Mesendoderm (in vitro differentiated cells): ENCODE measurements around the gene FKBP10.

ENCODE experiments used
- DNase-seq: peaks from one replicate; pipeline ENCODE4 v3.0.0; 2013
- H2AK5ac ChIP-seq: 2 replicates; pipeline ENCODE4 v1.6.1; 2013; ENCODE audit warnings: low read length, inconsistent platforms
- H2BK120ac ChIP-seq: 2 replicates; pipeline ENCODE4 v1.6.1; 2013; ENCODE audit warnings: low read depth, mild to moderate bottlenecking, low read length, moderate library complexity, mixed read lengths
- H2BK15ac ChIP-seq: replicated peaks from 2 replicates; pipeline ENCODE4 v1.6.1; 2013; ENCODE audit warnings: low read depth, mild to moderate bottlenecking, moderate library complexity
- H2BK5ac ChIP-seq: 2 replicates; pipeline ENCODE4 v1.6.1; 2013; ENCODE audit warnings: low read length, inconsistent platforms
- H3K18ac ChIP-seq: 2 replicates; pipeline ENCODE4 v1.6.1; 2013; ENCODE audit warnings: mild to moderate bottlenecking, low read length, mixed read lengths
- H3K23ac ChIP-seq: one replicate; pipeline ENCODE4 v1.6.1; 2013; ENCODE audit warnings: low read length
- H3K27ac ChIP-seq: 2 replicates; pipeline ENCODE4 v1.5.1; 2013; ENCODE audit warnings: low read depth, mild to moderate bottlenecking, inconsistent platforms, low read length, moderate library complexity
- H3K27me3 ChIP-seq: 2 replicates; pipeline ENCODE4 v1.6.1; 2013; ENCODE audit warnings: low read length, control low read depth, mild to moderate bottlenecking, inconsistent platforms; ENCODE audit not compliant: insufficient read depth, poor library complexity
- H3K36me3 ChIP-seq: 2 replicates; pipeline ENCODE4 v1.6.1; 2013; ENCODE audit warnings: low read length, inconsistent platforms; ENCODE audit not compliant: control insufficient read depth, insufficient read depth
- H3K4ac ChIP-seq: one replicate; pipeline ENCODE4 v1.6.1; 2013; ENCODE audit warnings: low read depth, mild to moderate bottlenecking, low read length, moderate library complexity
- H3K4me1 ChIP-seq: 2 replicates; pipeline ENCODE4 v1.6.1; 2013; ENCODE audit warnings: low read depth, low read length, inconsistent platforms; ENCODE audit not compliant: control insufficient read depth
- H3K4me2 ChIP-seq: 2 replicates; pipeline ENCODE4 v1.6.1; 2013; ENCODE audit warnings: low read length
- H3K4me3 ChIP-seq: 2 replicates; pipeline ENCODE4 v1.5.1; 2013; ENCODE audit warnings: mild to moderate bottlenecking, low read length
- H3K56ac ChIP-seq: one replicate; pipeline ENCODE4 v1.6.1; 2013; ENCODE audit warnings: low read length
- H3K79me1 ChIP-seq: 2 replicates; pipeline ENCODE4 v1.6.1; 2013; ENCODE audit warnings: low read length, inconsistent platforms
- H3K79me2 ChIP-seq: 2 replicates; pipeline ENCODE4 v1.6.1; 2013; ENCODE audit warnings: mild to moderate bottlenecking, low read length; ENCODE audit not compliant: control insufficient read depth, insufficient read depth
- H3K9ac ChIP-seq: 2 replicates; pipeline ENCODE4 v1.6.1; 2013; ENCODE audit warnings: low read length, inconsistent platforms
- H4K5ac ChIP-seq: one replicate; pipeline ENCODE4 v1.6.1; 2013; ENCODE audit warnings: low read length
- H4K8ac ChIP-seq: one replicate; pipeline ENCODE4 v1.6.1; 2013; ENCODE audit warnings: low read depth, mild to moderate bottlenecking, control low read depth, low read length, moderate library complexity
- WGBS: extraction: QIAGEN DNeasy Blood & Tissue Kit; methylation state at CpG from one replicate; pipeline ENCODE4 v1.1.7; 2013; ENCODE audit warnings: low lambda C conversion rate, missing lambda C conversion rate; ENCODE audit not compliant: insufficient coverage; ENCODE audit errors: extremely low coverage; 5-methylcytosine and 5-hydroxymethylcytosine counted together

Gene FKBP10

DNA sequence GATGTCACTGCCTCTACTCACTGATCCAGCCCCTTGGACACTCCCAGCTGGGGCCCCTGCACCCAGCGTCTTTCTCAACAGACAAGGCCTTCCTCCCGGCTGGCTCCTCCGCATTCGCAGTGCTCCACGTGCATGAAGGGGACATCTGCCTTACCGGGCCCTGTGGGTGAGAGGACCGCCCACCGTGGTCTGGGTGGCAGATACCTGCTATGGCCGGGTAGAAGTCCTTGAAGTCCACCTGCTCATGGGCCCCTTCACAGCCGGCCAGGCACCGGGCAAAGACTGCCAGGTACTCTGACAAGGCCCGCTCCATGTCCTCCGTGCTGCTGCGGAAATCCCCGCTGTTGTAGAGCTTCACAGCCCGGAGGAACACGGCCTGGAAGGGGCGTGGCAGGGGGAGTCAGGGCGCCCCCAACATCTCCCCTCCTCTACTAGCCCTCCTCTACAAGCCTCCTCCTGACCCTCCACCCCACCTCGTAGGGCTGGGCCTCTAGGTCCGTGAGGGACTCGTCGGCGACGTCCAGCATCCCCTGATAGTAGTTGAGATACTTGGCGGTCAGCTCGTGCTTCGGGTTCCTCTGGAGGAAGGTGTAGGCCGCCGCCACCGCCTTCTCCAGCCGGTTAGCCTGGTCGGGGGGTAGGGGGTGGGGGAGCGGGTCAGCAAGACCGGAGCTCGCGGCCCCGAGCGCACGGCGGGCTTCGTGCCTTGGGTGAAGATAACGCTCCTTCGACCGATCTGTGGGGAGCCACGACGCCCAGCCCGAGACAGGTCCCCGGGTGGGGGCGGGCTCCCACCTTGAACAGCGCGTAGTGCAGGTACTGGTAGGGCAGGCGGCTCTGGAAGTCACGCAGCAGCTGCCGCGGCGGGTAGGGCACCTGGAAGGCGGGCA, 1.9 kb upstream of the FKBP10 start:
- H2AK5ac ChIP-seq = no peak overlapping the region
- H3K4me3 ChIP-seq = peak overlapping the region; percentile 52
- no CpG with 5 or more reads among the region's 58 CpGs for WGBS
- no peak overlapping the region for H2BK15ac ChIP-seq
- peaks cover 6% of the 10 kb centered on the region for H3K4me1 ChIP-seq
- no peak overlapping the region for H3K23ac ChIP-seq
- no peaks in the 10 kb centered on the region for H3K36me3 ChIP-seq
- peak overlapping the region; percentile 89 for H3K9ac ChIP-seq
- no peak overlapping the region for H2BK5ac ChIP-seq
- peaks cover 21% of the 10 kb centered on the region for H3K79me2 ChIP-seq
- no peak overlapping the region for H4K5ac ChIP-seq
- peaks cover 12% of the 10 kb centered on the region for H3K79me1 ChIP-seq
- H3K27me3 ChIP-seq = no peaks in the 10 kb centered on the region
- H3K27ac ChIP-seq = peak overlapping the region; percentile 45
- peak overlapping the region; percentile 91 for H3K56ac ChIP-seq
- no peak overlapping the region for H4K8ac ChIP-seq
- no peak overlapping the region for H2BK120ac ChIP-seq
- H3K4me2 ChIP-seq = peak overlapping the region; percentile 66
- no peak overlapping the region for H3K4ac ChIP-seq
- DNase-seq = peak; percentile 45
- peak overlapping the region; percentile 96 for H3K18ac ChIP-seq

DNA sequence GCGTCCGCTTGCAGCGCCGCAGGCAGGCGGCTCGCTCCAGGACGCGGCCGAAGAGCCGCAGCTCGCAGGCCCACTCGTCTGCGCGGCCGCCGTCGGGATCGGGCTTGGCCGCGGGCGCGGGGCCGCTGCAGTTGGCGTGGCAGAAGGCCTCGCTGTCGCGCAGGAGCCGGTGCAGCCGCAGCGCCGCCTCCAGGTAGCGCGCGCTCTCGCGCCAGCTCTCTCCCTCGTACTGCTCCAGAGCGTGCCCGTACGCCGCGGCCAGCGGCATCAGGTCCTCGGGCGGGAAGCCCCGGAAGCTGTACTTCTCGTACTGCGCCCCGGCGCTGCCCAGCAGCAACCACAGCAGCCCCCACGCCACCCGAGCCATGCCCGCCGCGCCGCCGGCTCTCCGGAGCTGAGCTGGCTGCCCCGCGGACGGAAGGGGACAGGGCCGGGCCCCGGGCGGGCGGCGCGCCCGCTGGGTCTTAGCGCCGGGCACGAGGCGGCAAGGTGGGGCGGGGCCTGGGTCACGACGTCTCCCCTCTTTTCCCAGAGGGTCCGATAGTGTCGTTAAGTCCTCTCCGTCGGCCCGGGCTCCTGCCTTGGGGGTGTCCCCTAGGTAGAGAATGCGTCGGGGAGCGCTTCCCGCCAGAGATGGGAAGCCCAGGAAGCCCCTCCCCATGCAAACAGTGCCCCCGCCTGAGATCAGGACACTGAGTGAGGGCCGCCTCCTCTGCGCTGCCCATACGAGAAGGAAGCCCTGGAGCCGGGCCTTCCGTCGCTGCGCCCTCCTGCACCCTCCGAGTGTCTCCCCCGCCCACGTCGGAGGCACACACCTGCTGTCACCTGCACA, 1.0 kb upstream of the FKBP10 start, which contains the start of gene P3H4:
P3H4 (minus strand) TSS at position 401 of the 832 bp plus-strand sequence; CDS start at position 367, 34 bp downstream.
- Histone ChIP-seq H3K79me2 (peaks cover 27% of the 10 kb centered on the region), H3K79me1 (peaks cover 16% of the 10 kb centered on the region), H2BK5ac (peak within 1 kb of the TSS; percentile 87), H3K56ac (peak within 1 kb of the TSS; percentile 91), H3K18ac (peak within 1 kb of the TSS; percentile 96), H3K4me2 (peak within 1 kb of the TSS; percentile 66), H2BK15ac (peak within 1 kb of the TSS; percentile 25), H3K27ac (peak within 1 kb of the TSS; percentile 45), H2AK5ac (no peak within 1 kb of the TSS), H3K4me1 (peaks cover 6% of the 10 kb centered on the region), H3K36me3 (peaks cover under 1% of the 10 kb centered on the region), H3K4me3 (peak within 1 kb of the TSS; percentile 74), H4K8ac (peak within 1 kb of the TSS; percentile 28), H3K27me3 (no peaks in the 10 kb centered on the region), H3K23ac (peak within 1 kb of the TSS; percentile 86), H3K4ac (peak within 1 kb of the TSS; percentile 49), H3K9ac (peak within 1 kb of the TSS; percentile 89), H2BK120ac (no peak within 1 kb of the TSS), H4K5ac (no peak within 1 kb of the TSS)
- WGBS = no CpG with 5 or more reads among the region's 96 CpGs
- peak; percentile 84 for DNase-seq

DNA sequence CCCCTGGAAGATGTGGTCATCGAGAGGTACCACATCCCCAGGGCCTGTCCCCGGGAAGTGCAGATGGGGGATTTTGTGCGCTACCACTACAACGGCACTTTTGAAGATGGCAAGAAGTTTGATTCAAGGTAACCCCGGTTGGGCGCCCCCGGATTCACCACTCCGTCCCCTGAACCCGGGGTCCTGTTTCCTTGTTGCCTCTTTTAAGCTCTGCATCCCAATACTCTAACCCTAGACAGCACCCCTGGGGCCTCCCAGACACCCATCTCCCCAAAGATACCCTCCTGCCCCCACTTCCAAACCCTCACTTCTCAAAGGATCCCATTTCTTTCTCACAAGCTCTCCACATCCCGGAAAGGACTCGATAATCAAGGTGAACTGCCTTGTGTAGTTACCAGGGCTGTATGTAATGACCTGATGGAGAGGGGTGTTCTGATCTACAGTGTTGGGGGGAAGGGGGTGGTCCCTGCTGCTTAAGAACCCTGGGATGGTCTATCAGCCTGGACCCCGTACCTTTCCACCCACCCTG, 412 bp downstream of the FKBP10 start:
- H3K79me1 ChIP-seq = peaks cover 19% of the 10 kb centered on the region
- H2BK5ac ChIP-seq = peak overlapping the region; percentile 65
- peak overlapping the region; percentile 74 for H3K4me3 ChIP-seq
- peak overlapping the region; percentile 73 for H3K23ac ChIP-seq
- H3K9ac ChIP-seq = peak overlapping the region; percentile 89
- no peak overlapping the region for H2BK15ac ChIP-seq
- no peak overlapping the region for H4K8ac ChIP-seq
- H3K4ac ChIP-seq = peak overlapping the region; percentile 60
- WGBS = no CpG with 5 or more reads among the region's 12 CpGs
- no peaks in the 10 kb centered on the region for H3K27me3 ChIP-seq
- H2BK120ac ChIP-seq = peak overlapping the region; percentile 78
- no peak overlapping the region for H4K5ac ChIP-seq
- H3K4me2 ChIP-seq = peak overlapping the region; percentile 95
- peak overlapping the region; percentile 93 for H3K18ac ChIP-seq
- no peak for DNase-seq
- H3K4me1 ChIP-seq = peaks cover 6% of the 10 kb centered on the region
- H3K56ac ChIP-seq = peak overlapping the region; percentile 91
- H3K36me3 ChIP-seq = peaks cover 7% of the 10 kb centered on the region
- H2AK5ac ChIP-seq = peak overlapping the region; percentile 75
- H3K79me2 ChIP-seq = peaks cover 30% of the 10 kb centered on the region
- H3K27ac ChIP-seq = peak overlapping the region; percentile 95

DNA sequence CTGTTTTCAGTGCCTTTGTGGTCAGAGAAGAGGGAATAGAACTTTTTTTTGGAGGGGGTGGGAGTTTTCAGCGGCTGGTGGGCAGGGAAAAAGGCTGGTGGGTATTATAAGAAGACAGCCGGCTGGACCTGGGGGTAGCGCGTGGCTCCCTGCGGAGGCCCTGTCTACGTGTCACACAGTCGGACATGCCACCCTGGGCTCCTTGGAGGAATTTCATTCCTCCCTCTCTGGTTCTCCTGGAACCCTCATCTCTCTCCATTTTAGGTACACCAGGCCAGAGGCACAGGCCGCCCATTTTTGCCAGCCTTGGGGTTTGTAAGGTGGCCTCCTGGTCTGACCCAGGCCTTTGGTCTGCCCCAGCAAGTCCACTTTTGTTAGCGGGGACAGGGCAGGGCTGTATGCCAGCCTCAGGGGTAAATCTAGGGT, 908 bp downstream of the FKBP10 start:
- Histone ChIP-seq H3K27ac (no peak overlapping the region), H3K56ac (peak overlapping the region; percentile 91)

DNA sequence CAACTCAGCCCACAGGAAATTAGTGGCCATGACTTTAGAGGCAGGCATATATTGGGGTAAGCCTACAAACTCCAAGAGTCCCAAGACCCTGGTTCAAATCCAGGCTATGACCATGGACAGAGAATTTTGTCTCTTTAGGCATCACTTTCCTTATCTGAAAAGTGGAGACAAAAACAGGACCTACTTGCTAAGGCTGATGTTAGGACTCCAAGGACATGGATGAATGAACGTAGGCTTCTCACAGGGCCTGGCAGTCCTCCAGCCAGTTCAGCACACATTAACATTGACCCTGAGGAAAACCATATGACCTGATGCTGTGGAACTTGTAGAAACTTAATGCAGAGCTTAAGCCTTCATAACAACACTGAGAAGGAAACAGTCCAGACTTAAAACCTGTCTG, 1.4 kb downstream of the FKBP10 start:
- Histone ChIP-seq H2BK15ac (no peak overlapping the region), H3K27me3 (no peaks in the 10 kb centered on the region), H3K9ac (peak overlapping the region; percentile 89), H3K4me3 (peak overlapping the region; percentile 7), H3K36me3 (peaks cover 8% of the 10 kb centered on the region), H3K23ac (no peak overlapping the region), H3K56ac (peak overlapping the region; percentile 91), H3K4ac (no peak overlapping the region), H3K4me2 (peak overlapping the region; percentile 95), H3K4me1 (peaks cover 6% of the 10 kb centered on the region), H2BK120ac (no peak overlapping the region), H3K18ac (no peak overlapping the region), H4K8ac (no peak overlapping the region), H4K5ac (no peak overlapping the region), H3K79me1 (peaks cover 19% of the 10 kb centered on the region), H2AK5ac (peak overlapping the region; percentile 31), H2BK5ac (no peak overlapping the region), H3K79me2 (peaks cover 30% of the 10 kb centered on the region), H3K27ac (no peak overlapping the region)
- DNase-seq = no peak
- WGBS = no CpG with 5 or more reads among the region's 1 CpG

More for the DNA sequence above, 908 bp downstream of the FKBP10 start:
- H2AK5ac ChIP-seq = peak overlapping the region; percentile 75
- H3K36me3 ChIP-seq = peaks cover 8% of the 10 kb centered on the region
- H2BK15ac ChIP-seq = no peak overlapping the region
- H4K5ac ChIP-seq = no peak overlapping the region
- peaks cover 6% of the 10 kb centered on the region for H3K4me1 ChIP-seq
- peak overlapping the region; percentile 74 for H3K4me3 ChIP-seq
- no peak for DNase-seq
- no peak overlapping the region for H3K23ac ChIP-seq
- H3K4me2 ChIP-seq = peak overlapping the region; percentile 95
- no peaks in the 10 kb centered on the region for H3K27me3 ChIP-seq
- peak overlapping the region; percentile 70 for H3K18ac ChIP-seq
- peaks cover 19% of the 10 kb centered on the region for H3K79me1 ChIP-seq
- H3K9ac ChIP-seq = peak overlapping the region; percentile 89
- peaks cover 30% of the 10 kb centered on the region for H3K79me2 ChIP-seq
- peak overlapping the region; percentile 36 for H2BK5ac ChIP-seq
- peak overlapping the region; percentile 1 for H2BK120ac ChIP-seq
- H4K8ac ChIP-seq = no peak overlapping the region
- no peak overlapping the region for H3K4ac ChIP-seq
- no CpG with 5 or more reads among the region's 9 CpGs for WGBS
